ENCODE measurements around the gene CBARP. TPM values are rescaled to one million over a fixed set of nuclear protein-coding genes. Genes with fewer than 3 reads are reported as not detected.

Gene CBARP
- total and polyA plus RNA-seq, 2 of the 13 experiments (the other 11 are each of a cell fraction or from before 2014, with no cell fraction given), result 1.2 to 1.4 TPM

DNA sequence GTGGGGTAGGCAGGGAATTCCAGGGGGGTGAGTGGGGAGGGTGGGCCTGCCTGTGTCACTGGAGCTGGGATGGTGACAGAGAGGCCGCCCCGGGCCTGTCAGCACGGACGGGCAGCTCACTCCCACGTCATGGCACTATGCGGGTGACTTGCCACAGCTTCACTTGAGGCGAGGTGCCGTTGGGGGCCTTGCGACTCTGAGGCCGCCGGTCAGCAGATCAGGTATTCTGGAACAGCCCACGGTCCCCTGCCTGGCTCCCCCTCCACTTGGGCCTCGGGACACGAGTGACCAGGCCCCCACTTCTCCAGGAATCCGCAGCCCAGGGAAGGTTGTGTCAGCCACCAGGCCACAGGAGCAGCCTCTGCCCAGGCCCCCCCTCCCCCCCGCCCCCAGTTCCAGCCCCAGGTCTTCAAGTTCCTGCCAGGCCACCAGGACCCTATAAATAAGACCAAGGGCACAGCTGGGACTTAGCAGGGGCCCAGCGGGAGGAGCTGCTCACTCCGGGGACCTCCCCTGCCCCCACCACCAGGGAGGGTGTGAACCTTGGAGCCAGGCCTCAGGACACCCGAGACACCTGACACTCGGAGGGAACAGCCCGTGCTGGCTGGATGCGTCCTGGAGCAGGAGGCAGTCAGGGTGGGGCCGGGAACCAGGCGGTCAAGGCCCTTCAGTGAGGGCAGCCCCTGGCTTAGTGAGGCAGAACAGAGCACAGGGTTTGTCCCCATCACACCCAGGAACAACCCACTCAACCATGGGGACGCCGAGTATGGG, 7.9 kb upstream of the CBARP start (continued):
- no peak for TF ChIP-seq ZNF12 (CRISPR knock-in tag; IDR thresholded peaks at IDR 0.05)
- peak; percentile 23; the same call in 1 of the 2 replicates for TF ChIP-seq ZBTB7B (CRISPR knock-in tag; IDR thresholded peaks at IDR 0.05)
- no peak for TF ChIP-seq CBFB (CRISPR knock-in tag; IDR thresholded peaks at IDR 0.05)
- TF ChIP-seq ZSCAN20 (CRISPR knock-in tag; IDR thresholded peaks at IDR 0.05; ENCODE audit: borderline replicate concordance), result no peak
- TF ChIP-seq ZNF616 (CRISPR knock-in tag; IDR thresholded peaks at IDR 0.05; ENCODE audit: low read depth), result no peak
- TF ChIP-seq, protein P1, sequence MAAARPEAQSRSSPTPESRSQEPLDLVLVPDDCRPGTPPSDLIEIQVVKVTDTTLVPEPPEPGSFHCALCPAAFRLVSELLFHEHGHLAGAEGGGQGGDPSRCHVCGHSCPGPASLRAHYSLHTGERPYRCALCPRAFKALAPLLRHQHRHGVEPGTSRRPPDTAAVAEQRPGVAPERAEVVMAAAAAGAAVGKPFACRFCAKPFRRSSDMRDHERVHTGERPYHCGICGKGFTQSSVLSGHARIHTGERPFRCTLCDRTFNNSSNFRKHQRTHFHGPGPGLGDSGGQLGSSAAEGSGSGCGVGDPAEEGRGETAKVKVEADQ (CRISPR knock-in tag; IDR thresholded peaks at IDR 0.05; ENCODE audit: borderline replicate concordance), result peak; percentile 32; the same call in 1 of the 2 replicates
- no peak for TF ChIP-seq ZNF253 (CRISPR knock-in tag; IDR thresholded peaks at IDR 0.05; ENCODE audit: borderline replicate concordance)
- TF ChIP-seq ZNF672 (CRISPR knock-in tag; IDR thresholded peaks at IDR 0.05), result peak; percentile 87; the same call in 1 of the 2 replicates
- TF ChIP-seq ETV5 (CRISPR knock-in tag; IDR thresholded peaks at IDR 0.05; ENCODE audit: borderline replicate concordance), result peak; percentile 33; the same call in 1 of the 2 replicates
- no peak for TF ChIP-seq ZNF33B (CRISPR knock-in tag; IDR thresholded peaks at IDR 0.05)
- TF ChIP-seq, protein P2, sequence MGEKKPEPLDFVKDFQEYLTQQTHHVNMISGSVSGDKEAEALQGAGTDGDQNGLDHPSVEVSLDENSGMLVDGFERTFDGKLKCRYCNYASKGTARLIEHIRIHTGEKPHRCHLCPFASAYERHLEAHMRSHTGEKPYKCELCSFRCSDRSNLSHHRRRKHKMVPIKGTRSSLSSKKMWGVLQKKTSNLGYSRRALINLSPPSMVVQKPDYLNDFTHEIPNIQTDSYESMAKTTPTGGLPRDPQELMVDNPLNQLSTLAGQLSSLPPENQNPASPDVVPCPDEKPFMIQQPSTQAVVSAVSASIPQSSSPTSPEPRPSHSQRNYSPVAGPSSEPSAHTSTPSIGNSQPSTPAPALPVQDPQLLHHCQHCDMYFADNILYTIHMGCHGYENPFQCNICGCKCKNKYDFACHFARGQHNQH (CRISPR knock-in tag; IDR thresholded peaks at IDR 0.05), result peak; percentile 64; the same call in 1 of the 2 replicates
- no peak for TF ChIP-seq ZKSCAN5 (CRISPR knock-in tag; IDR thresholded peaks at IDR 0.05)
- no peak for TF ChIP-seq ZNF747 (CRISPR knock-in tag; IDR thresholded peaks at IDR 0.05; ENCODE audit: borderline replicate concordance)
- peak; percentile 71; the same call in 1 of the 2 replicates for TF ChIP-seq PPARG (CRISPR knock-in tag; conservative IDR thresholded peaks at IDR 0.05)
- TF ChIP-seq, protein P3, sequence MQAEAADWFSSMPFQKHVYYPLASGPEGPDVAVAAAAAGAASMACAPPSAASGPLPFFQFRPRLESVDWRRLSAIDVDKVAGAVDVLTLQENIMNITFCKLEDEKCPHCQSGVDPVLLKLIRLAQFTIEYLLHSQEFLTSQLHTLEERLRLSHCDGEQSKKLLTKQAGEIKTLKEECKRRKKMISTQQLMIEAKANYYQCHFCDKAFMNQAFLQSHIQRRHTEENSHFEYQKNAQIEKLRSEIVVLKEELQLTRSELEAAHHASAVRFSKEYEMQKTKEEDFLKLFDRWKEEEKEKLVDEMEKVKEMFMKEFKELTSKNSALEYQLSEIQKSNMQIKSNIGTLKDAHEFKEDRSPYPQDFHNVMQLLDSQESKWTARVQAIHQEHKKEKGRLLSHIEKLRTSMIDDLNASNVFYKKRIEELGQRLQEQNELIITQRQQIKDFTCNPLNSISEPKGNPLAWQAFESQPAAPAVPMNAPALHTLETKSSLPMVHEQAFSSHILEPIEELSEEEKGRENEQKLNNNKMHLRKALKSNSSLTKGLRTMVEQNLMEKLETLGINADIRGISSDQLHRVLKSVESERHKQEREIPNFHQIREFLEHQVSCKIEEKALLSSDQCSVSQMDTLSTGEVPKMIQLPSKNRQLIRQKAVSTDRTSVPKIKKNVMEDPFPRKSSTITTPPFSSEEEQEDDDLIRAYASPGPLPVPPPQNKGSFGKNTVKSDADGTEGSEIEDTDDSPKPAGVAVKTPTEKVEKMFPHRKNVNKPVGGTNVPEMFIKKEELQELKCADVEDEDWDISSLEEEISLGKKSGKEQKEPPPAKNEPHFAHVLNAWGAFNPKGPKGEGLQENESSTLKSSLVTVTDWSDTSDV (CRISPR knock-in tag; IDR thresholded peaks at IDR 0.05), result no peak
- TF ChIP-seq HDAC6 (IDR thresholded peaks at IDR 0.05; ENCODE audit: low read depth, low read length), result no peak
- no peak for TF ChIP-seq ZNF530 (CRISPR knock-in tag; IDR thresholded peaks at IDR 0.05; ENCODE audit: low read depth)
- TF ChIP-seq, protein P4, sequence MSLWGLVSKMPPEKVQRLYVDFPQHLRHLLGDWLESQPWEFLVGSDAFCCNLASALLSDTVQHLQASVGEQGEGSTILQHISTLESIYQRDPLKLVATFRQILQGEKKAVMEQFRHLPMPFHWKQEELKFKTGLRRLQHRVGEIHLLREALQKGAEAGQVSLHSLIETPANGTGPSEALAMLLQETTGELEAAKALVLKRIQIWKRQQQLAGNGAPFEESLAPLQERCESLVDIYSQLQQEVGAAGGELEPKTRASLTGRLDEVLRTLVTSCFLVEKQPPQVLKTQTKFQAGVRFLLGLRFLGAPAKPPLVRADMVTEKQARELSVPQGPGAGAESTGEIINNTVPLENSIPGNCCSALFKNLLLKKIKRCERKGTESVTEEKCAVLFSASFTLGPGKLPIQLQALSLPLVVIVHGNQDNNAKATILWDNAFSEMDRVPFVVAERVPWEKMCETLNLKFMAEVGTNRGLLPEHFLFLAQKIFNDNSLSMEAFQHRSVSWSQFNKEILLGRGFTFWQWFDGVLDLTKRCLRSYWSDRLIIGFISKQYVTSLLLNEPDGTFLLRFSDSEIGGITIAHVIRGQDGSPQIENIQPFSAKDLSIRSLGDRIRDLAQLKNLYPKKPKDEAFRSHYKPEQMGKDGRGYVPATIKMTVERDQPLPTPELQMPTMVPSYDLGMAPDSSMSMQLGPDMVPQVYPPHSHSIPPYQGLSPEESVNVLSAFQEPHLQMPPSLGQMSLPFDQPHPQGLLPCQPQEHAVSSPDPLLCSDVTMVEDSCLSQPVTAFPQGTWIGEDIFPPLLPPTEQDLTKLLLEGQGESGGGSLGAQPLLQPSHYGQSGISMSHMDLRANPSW (CRISPR knock-in tag; IDR thresholded peaks at IDR 0.05; ENCODE audit: borderline replicate concordance), result no peak
- no peak for TF ChIP-seq ATF7 (IDR thresholded peaks at IDR 0.05)
- no peak for TF ChIP-seq ATF7 (CRISPR knock-in tag; IDR thresholded peaks at IDR 0.05)
- TF ChIP-seq ZSCAN9 (CRISPR knock-in tag; IDR thresholded peaks at IDR 0.05; ENCODE audit: borderline replicate concordance), result no peak
- no peak for TF ChIP-seq ZNF317 (CRISPR knock-in tag; IDR thresholded peaks at IDR 0.05)
- no peak for TF ChIP-seq KLF11 (CRISPR knock-in tag; IDR thresholded peaks at IDR 0.05)
